ENCODE measurements around the gene SLC29A2. TPM values are rescaled to one million over a fixed set of nuclear protein-coding genes. Genes with fewer than 3 reads are reported as not detected.

SLC29A2 gene
- total RNA-seq, 4 donors from 2014 or later, result 3.7 to 30.7 (median 15.5) TPM

- TF ChIP-seq CTCF (IDR thresholded peaks at IDR 0.05; ENCODE audit: low read depth), result no peak
Observed at GRCh38 chr11:66408488-66409214, 37.1 kb upstream of the SLC29A2 start.

GRCh38 chr11:66407651-66408050, 36.1 kb upstream of the SLC29A2 start:
- no peak for TF ChIP-seq CTCF (IDR thresholded peaks at IDR 0.05; ENCODE audit: low read depth)

GRCh38 chr11:66393954-66394353, 22.4 kb upstream of the SLC29A2 start:
- TF ChIP-seq CTCF (IDR thresholded peaks at IDR 0.05; ENCODE audit: low read depth), result no peak

- no peak for TF ChIP-seq CTCF (IDR thresholded peaks at IDR 0.05; ENCODE audit: low read depth)
Observed at GRCh38 chr11:66391322-66391721, 19.8 kb upstream of the SLC29A2 start.

GRCh38 chr11:66388780-66389386, 17.3 kb upstream of the SLC29A2 start:
- TF ChIP-seq CTCF (IDR thresholded peaks at IDR 0.05; ENCODE audit: low read depth), result no peak

GRCh38 chr11:66386171-66387069, 14.9 kb upstream of the SLC29A2 start:
- no peak for TF ChIP-seq CTCF (IDR thresholded peaks at IDR 0.05; ENCODE audit: low read depth)

- TF ChIP-seq CTCF (IDR thresholded peaks at IDR 0.05; ENCODE audit: low read depth), result no peak
Observed at GRCh38 chr11:66373265-66373664, 1.7 kb upstream of the SLC29A2 start.
